IPS-18c (cell line): ENCODE results near the gene DIP2A.

Source experiments
- H3K4me3 ChIP-seq: 2 replicates; pipeline ENCODE4 v1.7.0; 2013; ENCODE audit warnings: low read depth, mild to moderate bottlenecking, low read length, moderate library complexity; ENCODE audit not compliant: insufficient read depth
- H3K9me3 ChIP-seq: one replicate; pipeline ENCODE4 v1.6.1; 2013; ENCODE audit warnings: mild to moderate bottlenecking, low read length, moderate library complexity; ENCODE audit not compliant: control insufficient read depth, insufficient read depth

The DIP2A gene

GRCh38 chr21:46553993-46554392 is 95.3 kb downstream of the DIP2A start:
- peaks cover 4% of the 10 kb centered on the region for H3K9me3 ChIP-seq
- no peak overlapping the region for H3K4me3 ChIP-seq

- Histone ChIP-seq H3K4me3 (no peak overlapping the region), H3K9me3 (peaks cover 4% of the 10 kb centered on the region)
These were observed 95.9 kb downstream of the DIP2A start for GRCh38 chr21:46554431-46555224.

- H3K9me3 ChIP-seq = peaks cover 4% of the 10 kb centered on the region
- no peak overlapping the region for H3K4me3 ChIP-seq
These were observed 96.5 kb downstream of the DIP2A start for GRCh38 chr21:46555225-46555617.

GRCh38 chr21:46555678-46556077 is 97.0 kb downstream of the DIP2A start:
- H3K9me3 ChIP-seq = peaks cover 2% of the 10 kb centered on the region
- H3K4me3 ChIP-seq = no peak overlapping the region

- Histone ChIP-seq H3K4me3 (no peak overlapping the region), H3K9me3 (peaks cover 2% of the 10 kb centered on the region)
These were observed 98.1 kb downstream of the DIP2A start for GRCh38 chr21:46556802-46557201.

GRCh38 chr21:46557469-46557868 is 98.8 kb downstream of the DIP2A start:
- no peak overlapping the region for H3K4me3 ChIP-seq
- H3K9me3 ChIP-seq = peaks cover 2% of the 10 kb centered on the region

GRCh38 chr21:46557919-46558392 is 99.3 kb downstream of the DIP2A start:
- Histone ChIP-seq H3K4me3 (no peak overlapping the region), H3K9me3 (peaks cover 2% of the 10 kb centered on the region)

GRCh38 chr21:46559291-46559983 is 100.7 kb downstream of the DIP2A start:
- H3K4me3 ChIP-seq = no peak overlapping the region
- peaks cover 2% of the 10 kb centered on the region for H3K9me3 ChIP-seq

GRCh38 chr21:46560568-46561444 is 102.1 kb downstream of the DIP2A start:
- Histone ChIP-seq H3K9me3 (no peaks in the 10 kb centered on the region), H3K4me3 (no peak overlapping the region)

- Histone ChIP-seq H3K4me3 (no peak overlapping the region), H3K9me3 (no peaks in the 10 kb centered on the region)
These were observed 102.9 kb downstream of the DIP2A start for GRCh38 chr21:46561445-46562090.

- H3K4me3 ChIP-seq = no peak overlapping the region
- H3K9me3 ChIP-seq = no peaks in the 10 kb centered on the region
These were observed 103.8 kb downstream of the DIP2A start for GRCh38 chr21:46562472-46562871.

GRCh38 chr21:46562964-46563607 is 104.4 kb downstream of the DIP2A start:
- Histone ChIP-seq H3K4me3 (no peak overlapping the region), H3K9me3 (no peaks in the 10 kb centered on the region)

GRCh38 chr21:46564391-46564790 is 105.7 kb downstream of the DIP2A start:
- Histone ChIP-seq H3K4me3 (no peak overlapping the region), H3K9me3 (no peaks in the 10 kb centered on the region)

GRCh38 chr21:46567348-46567747 is 108.7 kb downstream of the DIP2A start:
- no peaks in the 10 kb centered on the region for H3K9me3 ChIP-seq
- H3K4me3 ChIP-seq = no peak overlapping the region

GRCh38 chr21:46568562-46568961 is 109.9 kb downstream of the DIP2A start:
- no peak overlapping the region for H3K4me3 ChIP-seq
- no peaks in the 10 kb centered on the region for H3K9me3 ChIP-seq

GRCh38 chr21:46569081-46569480 is 110.4 kb downstream of the DIP2A start:
- H3K9me3 ChIP-seq = no peaks in the 10 kb centered on the region
- no peak overlapping the region for H3K4me3 ChIP-seq

- Histone ChIP-seq H3K4me3 (no peak overlapping the region), H3K9me3 (no peaks in the 10 kb centered on the region)
These were observed 111.4 kb downstream of the DIP2A start for GRCh38 chr21:46570119-46570518.
